H1 (cell line): ENCODE data around the gene ARHGAP25. TPM values are rescaled to one million over a fixed set of nuclear protein-coding genes. Genes with fewer than 3 reads are reported as not detected.

Source experiments
- CTBP2 ChIP-seq: IDR thresholded peaks from 2 replicates; pipeline ENCODE4 v1.7.0; 2011; ENCODE audit warnings: borderline replicate concordance, mild to moderate bottlenecking, moderate library complexity, mixed read lengths, low read length; ENCODE audit not compliant: insufficient read depth, insufficient read length
- HDAC6 ChIP-seq: IDR thresholded peaks from one replicate; pipeline ENCODE4 v1.7.1; 2012; ENCODE audit warnings: low read depth, mild to moderate bottlenecking, inconsistent platforms, low read length, moderate library complexity
- polyA plus RNA-seq, 7 experiments: library from polyadenylated mRNA; depleted of rRNA in 3 of 7; stranded (reverse) in 5 of 7; unstranded in 2 of 7; fragments of >200 nt in 5 of 7; fragments of 200-250 nt in 2 of 7; gene quantifications; 1 replicate in 5 of 7; 2 replicates in 1 of 7; 4 replicates in 1 of 7; pipeline versions ENCODE4 v1.2.1 to v1.2.3, GENCODE V29; 2011 to 2013; ENCODE audit warnings: missing spikeins in 2 of 7, mixed read lengths in 2 of 7
- total RNA-seq: library from RNA; stranded (reverse); fragmentation: NEBNext Ultra II Directional; extraction: Animal tissue kit (Norgen Biotek cat#: 25700); gene quantifications from 2 replicates; pipeline ENCODE4 v1.2.1, GENCODE V29; 2021

Gene ARHGAP25
- total and polyA plus RNA-seq, 2 of the 8 experiments (the other 6 are each of a cell fraction or from before 2014, with no cell fraction given): 1.00 to 1.2 TPM

GRCh38 chr2:68857202-68857845, 122.7 kb downstream of the ARHGAP25 start (continued):
- TF ChIP-seq HDAC6 (no peak), CTBP2 (no peak)
- TF ChIP-seq, all 59 proteins: peak for 0
